HepG2 (cell line): ENCODE results near the gene SERPINF2. TPM values are rescaled to one million over a fixed set of nuclear protein-coding genes. Genes with fewer than 3 reads are reported as not detected.

Source experiments
- CBX5 ChIP-seq: sonication (generic); formaldehyde crosslinking; IDR thresholded peaks from 2 replicates; pipeline ENCODE4 v1.4.0; 2020; ENCODE audit warnings: missing genetic modification reagents, borderline replicate concordance
- DRAP1 ChIP-seq: IDR thresholded peaks from 2 replicates; pipeline ENCODE4 v1.6.1; 2016; ENCODE audit warnings: missing genetic modification reagents, missing compliant biosample characterization
- FLYWCH1 ChIP-seq: sonication (generic); formaldehyde crosslinking; IDR thresholded peaks from 2 replicates; pipeline ENCODE4 v1.8.1; 2023; ENCODE audit warnings: mild to moderate bottlenecking, missing genetic modification reagents
- HMGXB3 ChIP-seq: sonication (generic); formaldehyde crosslinking; IDR thresholded peaks from 2 replicates; pipeline ENCODE4 v1.4.0; 2020; ENCODE audit warnings: missing genetic modification reagents, borderline replicate concordance
- HOXA3 ChIP-seq: sonication (generic); formaldehyde crosslinking; IDR thresholded peaks from 2 replicates; pipeline ENCODE4 v1.5.0; 2020; ENCODE audit warnings: missing genetic modification reagents
- IKZF4 ChIP-seq: sonication (generic); formaldehyde crosslinking; IDR thresholded peaks from 2 replicates; pipeline ENCODE4 v1.5.1; 2020; ENCODE audit warnings: borderline replicate concordance, mild to moderate bottlenecking, low read depth, missing genetic modification reagents; ENCODE audit errors: not compliant biosample characterization
- IRF9 ChIP-seq: sonication (generic); formaldehyde crosslinking; IDR thresholded peaks from 2 replicates; pipeline ENCODE4 v1.8.0; 2022; ENCODE audit warnings: missing genetic modification reagents, mild to moderate bottlenecking, borderline replicate concordance
- MAFK ChIP-seq, 2 experiments: IDR thresholded peaks in 1 of 2; conservative IDR thresholded peaks in 1 of 2; 2 replicates each; pipeline ENCODE4 v1.6.1; 2011; ENCODE audit warnings: improper control_type of control experiment in 2 of 2, low read length in 2 of 2
- NFKBIZ ChIP-seq: IDR thresholded peaks from 2 replicates; pipeline ENCODE4 v1.6.1; 2018; ENCODE audit warnings: missing genetic modification reagents, missing compliant biosample characterization
- PHF20 ChIP-seq: sonication (generic); formaldehyde crosslinking; IDR thresholded peaks from 2 replicates; pipeline ENCODE4 v1.5.0; 2020; ENCODE audit warnings: mild to moderate bottlenecking, missing genetic modification reagents
- POLR2AphosphoS2 ChIP-seq: IDR thresholded peaks from 2 replicates; pipeline ENCODE4 v1.6.1; 2011; ENCODE audit warnings: low read depth, low read length, improper control_type of control experiment
- REL ChIP-seq: sonication (generic); formaldehyde crosslinking; conservative IDR thresholded peaks from 2 replicates; pipeline ENCODE4 v1.8.0; 2022; ENCODE audit warnings: mild to moderate bottlenecking, missing genetic modification reagents, moderate library complexity
- SMAD1 ChIP-seq: sonication (generic); formaldehyde crosslinking; IDR thresholded peaks from 2 replicates; pipeline ENCODE4 v1.4.0; 2020; ENCODE audit warnings: missing genetic modification reagents, low read depth, mild to moderate bottlenecking, borderline replicate concordance
- TBP ChIP-seq: sonication (generic); formaldehyde crosslinking; IDR thresholded peaks from 2 replicates; pipeline ENCODE4 v1.5.0; 2020; ENCODE audit warnings: missing genetic modification reagents
- ZNF180 ChIP-seq: sonication (generic); formaldehyde crosslinking; IDR thresholded peaks from 2 replicates; pipeline ENCODE4 v1.4.0; 2020; ENCODE audit warnings: low read depth, missing genetic modification reagents, borderline replicate concordance
- ZNF251 ChIP-seq: sonication (generic); formaldehyde crosslinking; IDR thresholded peaks from 2 replicates; pipeline ENCODE4 v1.9.0; 2021; ENCODE audit warnings: mild to moderate bottlenecking, missing genetic modification reagents
- ZNF431 ChIP-seq: sonication (generic); formaldehyde crosslinking; IDR thresholded peaks from 2 replicates; pipeline ENCODE4 v1.9.0; 2022; ENCODE audit warnings: missing genetic modification reagents, low read depth, mild to moderate bottlenecking, borderline replicate concordance
- ZNF615 ChIP-seq: sonication (generic); formaldehyde crosslinking; IDR thresholded peaks from 2 replicates; pipeline ENCODE4 v1.5.0; 2020; ENCODE audit warnings: mild to moderate bottlenecking, missing genetic modification reagents, borderline replicate concordance
- ZNF639 ChIP-seq: conservative IDR thresholded peaks from 2 replicates; pipeline ENCODE4 v1.6.1; 2018; ENCODE audit warnings: missing genetic modification reagents
- ZXDC ChIP-seq: sonication (generic); formaldehyde crosslinking; IDR thresholded peaks from 2 replicates; pipeline ENCODE4 v1.5.0; 2020; ENCODE audit warnings: mild to moderate bottlenecking, missing genetic modification reagents
- polyA plus RNA-seq, 8 experiments: library from polyadenylated mRNA; depleted of rRNA in 3 of 8; stranded (reverse) in 7 of 8; unstranded in 1 of 8; fragments of >200 nt; fragmentation: Illumina TruSeq in 4 of 8; extraction: Trizol in 4 of 8; gene quantifications; 2 replicates each; pipeline versions ENCODE4 v1.2.1 to v1.2.3, GENCODE V29; 2011 to 2016; ENCODE audit warnings: low read depth in 4 of 8, missing spikeins in 1 of 8, mixed read lengths in 1 of 8; ENCODE audit not compliant: insufficient read depth in 1 of 8
- total RNA-seq, 5 experiments: library from RNA; depleted of rRNA; stranded (reverse); fragments of >200 nt; fragmentation: Illumina TruSeq; extraction: Trizol; gene quantifications; 2 replicates each; pipeline ENCODE4 v1.2.3, GENCODE V29; 2016; ENCODE audit warnings: low read depth in 1 of 5

The SERPINF2 gene
- total and polyA plus RNA-seq, 2 of the 13 experiments (the other 11 are each of a cell fraction or from before 2014, with no cell fraction given) = 309 to 548 TPM

GRCh38 chr17:1714427-1714979 lies 28.2 kb upstream of the SERPINF2 start (continued):
- 0 out of 2 replicates have a peak, but pooled peaks have one; percentile 15 for TF ChIP-seq CBX5 (CRISPR knock-in tag)
- TF ChIP-seq HMGXB3 (CRISPR knock-in tag) = peak; percentile 68
- TF ChIP-seq FLYWCH1 (CRISPR knock-in tag) = no peak
- no peak for TF ChIP-seq DRAP1 (CRISPR knock-in tag)
- TF ChIP-seq ZNF639 (CRISPR knock-in tag) = no peak
- peak; percentile 81 to 91 for TF ChIP-seq MAFK (conservative IDR thresholded peaks at IDR 0.05 in 1 of 2, IDR thresholded peaks at IDR 0.05 in 1 of 2; ENCODE audit: low read length in 2 of 2)
- TF ChIP-seq ZXDC (CRISPR knock-in tag) = no peak
- TF ChIP-seq IKZF4 (CRISPR knock-in tag) = no peak
- TF ChIP-seq REL (CRISPR knock-in tag) = no peak
- TF ChIP-seq ZNF180 = no peak
- no peak for TF ChIP-seq ZNF431
- no peak for TF ChIP-seq SMAD1 (CRISPR knock-in tag)
- peak; percentile 22 for TF ChIP-seq POLR2AphosphoS2
- TF ChIP-seq HOXA3 (CRISPR knock-in tag) = peak; percentile 72; the same call in 1 of the 2 replicates
- no peak for TF ChIP-seq ZNF615
- no peak for TF ChIP-seq PHF20 (CRISPR knock-in tag)
- no peak for TF ChIP-seq TBP
- no peak for TF ChIP-seq ZNF251 (CRISPR knock-in tag)
- no peak for TF ChIP-seq IRF9
- no peak for TF ChIP-seq NFKBIZ
